ENCODE measurements around the gene SRSF6.

SRSF6 gene

DNA sequence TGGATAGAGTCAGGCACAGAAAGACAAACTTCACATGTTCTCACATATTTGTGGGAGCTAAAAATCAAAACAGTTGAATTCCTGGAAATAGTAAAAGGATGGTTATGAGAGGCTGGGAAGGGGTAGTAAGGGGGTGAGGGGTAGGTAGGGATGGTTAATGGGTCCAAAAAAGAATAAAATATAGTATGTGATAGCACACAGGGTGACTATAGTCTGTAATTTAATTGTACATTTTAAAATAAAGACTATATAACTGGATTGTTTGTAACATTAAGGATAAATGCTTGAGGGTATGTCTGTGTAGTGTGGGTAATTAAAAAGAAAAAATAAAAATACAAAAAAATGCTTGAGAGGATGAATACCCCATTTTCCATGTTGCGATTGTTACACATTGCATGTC is 9.9 kb downstream of the SRSF6 start:
- Mint-ChIP-seq H3K27me3 (ENCODE audit: low read depth, poor library complexity) (peaks cover 9% of the 10 kb centered on the region), H3K27ac (no peak overlapping the region), H3K4me3 (no peak overlapping the region), H3K36me3 (ENCODE audit: low read depth) (peaks cover 74% of the 10 kb centered on the region), H3K9me3 (no peaks in the 10 kb centered on the region), H3K4me1 (no peaks in the 10 kb centered on the region)
- DNase-seq: no peak
- TF ChIP-seq, protein P1, sequence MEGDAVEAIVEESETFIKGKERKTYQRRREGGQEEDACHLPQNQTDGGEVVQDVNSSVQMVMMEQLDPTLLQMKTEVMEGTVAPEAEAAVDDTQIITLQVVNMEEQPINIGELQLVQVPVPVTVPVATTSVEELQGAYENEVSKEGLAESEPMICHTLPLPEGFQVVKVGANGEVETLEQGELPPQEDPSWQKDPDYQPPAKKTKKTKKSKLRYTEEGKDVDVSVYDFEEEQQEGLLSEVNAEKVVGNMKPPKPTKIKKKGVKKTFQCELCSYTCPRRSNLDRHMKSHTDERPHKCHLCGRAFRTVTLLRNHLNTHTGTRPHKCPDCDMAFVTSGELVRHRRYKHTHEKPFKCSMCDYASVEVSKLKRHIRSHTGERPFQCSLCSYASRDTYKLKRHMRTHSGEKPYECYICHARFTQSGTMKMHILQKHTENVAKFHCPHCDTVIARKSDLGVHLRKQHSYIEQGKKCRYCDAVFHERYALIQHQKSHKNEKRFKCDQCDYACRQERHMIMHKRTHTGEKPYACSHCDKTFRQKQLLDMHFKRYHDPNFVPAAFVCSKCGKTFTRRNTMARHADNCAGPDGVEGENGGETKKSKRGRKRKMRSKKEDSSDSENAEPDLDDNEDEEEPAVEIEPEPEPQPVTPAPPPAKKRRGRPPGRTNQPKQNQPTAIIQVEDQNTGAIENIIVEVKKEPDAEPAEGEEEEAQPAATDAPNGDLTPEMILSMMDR (IDR thresholded peaks at IDR 0.05): no peak

DNA sequence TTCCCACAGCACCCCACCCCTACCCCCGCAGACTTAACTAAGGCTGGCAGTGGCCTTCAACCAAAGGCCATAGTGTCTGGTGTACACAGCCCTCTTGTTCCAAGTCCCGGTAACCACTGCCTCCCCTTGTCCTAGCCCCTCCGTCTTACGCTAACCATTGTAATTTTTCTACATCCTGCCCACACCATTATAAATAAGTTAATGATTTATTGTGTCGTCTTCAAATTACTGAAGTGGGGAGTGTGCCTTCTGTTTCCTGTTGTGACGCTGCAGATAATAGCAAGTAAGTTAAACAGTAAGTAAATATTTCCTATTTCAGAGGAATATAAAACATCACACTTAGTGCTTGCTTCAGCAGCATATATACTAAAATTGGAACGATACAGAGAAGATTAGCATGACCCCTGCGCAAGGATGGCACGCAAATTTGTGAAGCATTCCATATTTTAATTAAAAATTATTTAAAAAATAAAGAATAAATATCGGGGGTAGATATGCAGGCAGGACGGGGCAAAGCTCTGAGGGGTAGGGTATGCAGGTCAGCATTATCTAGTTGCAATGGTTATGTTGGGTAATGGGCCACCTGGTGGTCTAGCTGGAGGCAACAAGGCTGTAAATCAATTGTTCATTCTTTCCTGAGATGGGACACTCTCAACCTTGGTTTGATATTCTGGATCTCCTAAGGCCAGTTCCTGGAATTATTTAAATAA is 15.1 kb downstream of the SRSF6 start:
- Mint-ChIP-seq H3K27ac (no peak overlapping the region), H3K27me3 (ENCODE audit: low read depth, poor library complexity) (peaks cover 27% of the 10 kb centered on the region), H3K4me3 (no peak overlapping the region), H3K9me3 (no peaks in the 10 kb centered on the region), H3K4me1 (no peaks in the 10 kb centered on the region), H3K36me3 (ENCODE audit: low read depth) (peaks cover 26% of the 10 kb centered on the region)
- DNase-seq: no peak
- TF ChIP-seq, protein P1 (IDR thresholded peaks at IDR 0.05): no peak

DNA sequence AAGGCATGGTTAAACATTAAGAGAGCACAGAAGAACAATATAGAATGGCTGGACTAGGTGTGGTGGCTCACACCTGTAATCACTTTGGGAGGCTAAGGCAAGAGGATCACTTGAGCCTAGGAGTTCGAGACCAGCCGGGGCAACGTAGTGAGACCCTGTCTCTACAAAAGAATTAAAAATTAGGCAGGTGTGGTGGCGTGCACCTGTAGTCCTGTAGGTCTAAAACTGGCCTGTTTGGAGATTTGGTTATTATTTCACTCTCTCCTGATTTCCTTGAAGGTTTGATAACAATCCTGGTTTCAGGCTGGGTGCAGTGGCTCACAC is 15.6 kb downstream of the SRSF6 start:
- no peak for DNase-seq
- Mint-ChIP-seq H3K27me3 (ENCODE audit: low read depth, poor library complexity) (peaks cover 31% of the 10 kb centered on the region), H3K36me3 (ENCODE audit: low read depth) (peaks cover 26% of the 10 kb centered on the region), H3K4me3 (no peak overlapping the region), H3K27ac (no peak overlapping the region), H3K9me3 (no peaks in the 10 kb centered on the region), H3K4me1 (no peaks in the 10 kb centered on the region)
- TF ChIP-seq, protein P1 (IDR thresholded peaks at IDR 0.05): no peak

DNA sequence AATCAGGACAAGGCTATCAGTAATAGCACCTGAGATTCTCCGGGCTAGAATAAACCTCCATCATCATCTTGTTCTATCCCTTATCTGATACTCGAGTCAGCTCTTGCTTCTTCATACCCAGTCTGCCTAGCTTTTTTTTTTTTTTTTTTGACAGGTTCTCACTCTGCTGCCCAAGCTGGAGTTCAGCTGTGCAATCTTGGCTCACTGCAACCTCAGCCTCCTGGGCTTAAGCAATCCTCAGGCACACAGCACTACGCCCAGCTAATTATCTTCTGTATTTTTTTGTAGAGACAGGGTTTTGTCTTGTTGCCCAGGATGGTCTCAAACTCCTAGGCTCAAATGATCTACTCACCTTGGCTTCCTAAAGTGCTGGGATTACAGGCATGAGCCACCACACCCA is 19.5 kb downstream of the SRSF6 start:
- Mint-ChIP-seq H3K27ac (no peak overlapping the region), H3K4me3 (no peak overlapping the region), H3K4me1 (no peaks in the 10 kb centered on the region), H3K36me3 (ENCODE audit: low read depth) (no peaks in the 10 kb centered on the region), H3K9me3 (peaks cover 17% of the 10 kb centered on the region), H3K27me3 (ENCODE audit: low read depth, poor library complexity) (peaks cover 53% of the 10 kb centered on the region)
- no peak for DNase-seq
- TF ChIP-seq, protein P1 (IDR thresholded peaks at IDR 0.05): no peak

DNA sequence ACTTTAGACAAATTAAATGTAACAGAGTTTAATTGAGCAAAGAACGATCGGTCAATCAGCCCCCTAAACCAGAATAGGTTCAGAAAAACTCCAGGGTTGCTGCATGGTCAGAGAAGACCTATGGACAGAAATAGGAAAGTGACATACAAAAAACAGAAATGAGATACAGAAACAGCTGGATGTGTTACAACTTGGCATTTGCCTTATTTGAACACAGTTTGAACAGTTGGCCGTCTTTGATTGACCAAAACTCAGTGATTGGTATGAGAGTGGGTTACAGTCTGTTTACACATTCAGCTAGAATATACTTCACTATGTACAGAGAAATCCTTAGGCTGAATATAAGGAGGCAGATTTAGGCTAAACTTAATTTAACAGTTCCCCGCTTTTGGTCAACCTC is 19.9 kb downstream of the SRSF6 start:
- Mint-ChIP-seq H3K9me3 (peaks cover 17% of the 10 kb centered on the region), H3K27ac (no peak overlapping the region), H3K27me3 (ENCODE audit: low read depth, poor library complexity) (peaks cover 53% of the 10 kb centered on the region), H3K4me3 (no peak overlapping the region), H3K4me1 (no peaks in the 10 kb centered on the region), H3K36me3 (ENCODE audit: low read depth) (no peaks in the 10 kb centered on the region)
- no peak for DNase-seq
- TF ChIP-seq, protein P1 (IDR thresholded peaks at IDR 0.05): no peak

DNA sequence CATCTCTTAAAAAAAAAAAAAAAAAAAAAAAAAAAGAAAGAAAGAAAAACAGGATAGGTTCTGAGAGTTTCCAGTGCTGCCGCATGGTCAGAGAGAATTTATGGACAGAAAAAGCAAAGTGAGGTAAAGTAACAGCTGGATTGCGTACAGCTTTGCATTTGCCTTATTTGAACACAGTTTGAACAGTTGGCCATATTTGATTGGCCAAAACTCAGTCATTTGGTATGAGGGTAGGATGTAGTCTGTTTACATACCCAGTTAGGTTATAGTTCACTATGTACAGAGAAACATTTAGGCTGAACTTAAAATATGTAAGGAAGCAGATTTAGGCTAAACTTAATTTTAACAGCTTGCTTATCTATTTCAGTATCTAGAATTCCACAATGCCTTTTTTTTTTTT is 32.3 kb downstream of the SRSF6 start:
- DNase-seq: no peak
- Mint-ChIP-seq H3K27ac (no peak overlapping the region), H3K9me3 (peaks cover 29% of the 10 kb centered on the region), H3K4me3 (no peak overlapping the region), H3K36me3 (ENCODE audit: low read depth) (no peaks in the 10 kb centered on the region), H3K4me1 (no peaks in the 10 kb centered on the region), H3K27me3 (ENCODE audit: low read depth, poor library complexity) (peaks cover 16% of the 10 kb centered on the region)
- TF ChIP-seq, protein P1 (IDR thresholded peaks at IDR 0.05): no peak

Data from nephron progenitor cell (in vitro differentiated cells).